UCSD-AML1 (cell line): ENCODE results near the gene CARNS1.
"Not testable (repeated sequence)": the region's sequence is repeated elsewhere in the genome, so short reads cannot be mapped to it uniquely, and the experiment has no call there.

Experiments used
- DNase-seq: peaks from one replicate; lab custom pipeline; 2025; ENCODE audit not compliant: unreplicated experiment; lab: John Stamatoyannopoulos, UW

CARNS1 gene

DNA sequence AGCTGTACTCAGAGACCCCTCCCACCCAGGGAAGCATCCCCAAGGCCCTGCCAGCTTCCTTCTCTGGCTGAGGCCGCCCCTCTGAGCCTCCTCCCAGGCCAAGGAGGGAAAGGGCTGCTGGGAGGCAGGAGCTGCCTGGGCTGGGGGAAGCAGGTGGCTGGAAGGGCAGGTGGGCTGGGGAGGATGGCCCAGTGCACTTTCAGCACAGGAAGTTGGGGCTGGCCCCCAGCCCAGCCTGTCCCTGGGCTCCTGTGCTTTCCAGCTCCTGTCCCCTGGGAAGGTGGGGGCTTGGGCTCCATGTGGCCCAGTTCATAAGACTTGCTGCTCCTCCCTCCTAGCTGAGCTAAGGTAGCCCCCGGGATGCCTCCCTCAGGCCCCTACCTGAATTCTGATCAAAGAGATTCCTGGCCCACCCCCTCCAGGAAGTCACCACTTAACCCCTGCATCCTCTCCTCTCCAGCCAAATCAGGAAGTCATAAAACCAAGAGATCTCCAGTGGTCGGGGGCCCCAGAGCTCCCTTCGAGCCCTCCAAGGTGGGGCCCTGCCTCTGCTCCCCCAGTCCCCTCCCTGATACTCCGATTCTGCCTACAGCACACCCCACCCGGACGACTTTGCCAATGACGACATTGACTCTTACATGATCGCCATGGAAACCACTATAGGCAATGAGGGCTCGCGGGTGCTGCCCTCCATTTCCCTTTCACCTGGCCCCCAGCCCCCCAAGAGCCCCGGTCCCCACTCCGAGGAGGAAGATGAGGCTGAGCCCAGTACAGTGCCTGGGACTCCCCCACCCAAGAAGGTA is 18.7 kb upstream of the CARNS1 start:
- DNase-seq: no peak

DNA sequence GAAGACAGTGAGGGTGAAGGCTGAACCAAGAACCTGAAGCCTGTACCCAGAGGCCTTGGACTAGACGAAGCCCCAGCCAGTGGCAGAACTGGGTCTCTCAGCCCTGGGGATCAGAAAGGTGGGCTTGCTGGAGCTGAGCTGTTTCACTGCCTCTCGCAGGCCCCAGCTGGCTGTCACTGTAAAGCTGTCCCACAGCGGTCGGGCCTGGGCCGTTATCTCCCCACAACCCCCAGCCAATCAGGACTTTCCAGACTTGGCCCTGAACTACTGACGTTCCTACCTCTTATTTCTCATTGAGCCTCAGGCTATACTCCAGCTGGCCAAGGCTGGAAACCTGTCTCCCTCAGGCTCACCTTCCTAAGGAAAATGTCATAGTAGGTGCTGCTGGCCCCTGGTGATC is 17.9 kb upstream of the CARNS1 start:
- no peak for DNase-seq

DNA sequence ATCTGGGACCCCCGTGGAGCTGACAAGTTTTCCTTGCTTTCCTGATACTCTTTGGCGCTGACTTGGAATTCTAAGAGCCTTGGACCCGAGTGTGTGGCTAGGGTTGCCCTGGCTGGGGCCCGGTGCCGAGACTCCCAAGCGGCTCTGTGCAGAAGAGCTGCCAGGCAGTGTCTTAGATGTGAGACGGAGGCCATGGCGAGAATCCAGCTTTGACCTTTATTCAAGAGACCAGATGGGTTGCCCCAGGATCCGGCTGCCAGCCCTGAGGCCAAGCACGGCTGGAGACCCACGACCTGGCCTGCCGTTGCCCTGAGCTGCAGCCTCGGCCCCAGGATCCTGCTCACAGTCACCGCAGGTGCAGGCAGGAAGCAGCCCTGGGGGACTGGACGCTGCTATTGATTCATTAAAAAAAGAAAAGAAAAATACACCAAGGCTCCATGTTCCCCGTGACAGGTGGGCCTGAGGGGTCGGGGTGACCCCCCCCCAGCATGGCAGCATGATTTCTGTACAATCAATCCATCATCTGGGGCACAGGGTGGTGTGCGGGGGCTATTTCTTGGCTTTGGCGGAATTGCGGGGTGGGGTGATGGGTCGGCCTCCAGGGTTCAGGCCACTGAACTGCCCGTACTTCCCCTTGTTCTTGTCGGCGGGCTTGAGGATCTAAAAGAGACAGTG is 17.4 kb upstream of the CARNS1 start:
- DNase-seq: no peak

DNA sequence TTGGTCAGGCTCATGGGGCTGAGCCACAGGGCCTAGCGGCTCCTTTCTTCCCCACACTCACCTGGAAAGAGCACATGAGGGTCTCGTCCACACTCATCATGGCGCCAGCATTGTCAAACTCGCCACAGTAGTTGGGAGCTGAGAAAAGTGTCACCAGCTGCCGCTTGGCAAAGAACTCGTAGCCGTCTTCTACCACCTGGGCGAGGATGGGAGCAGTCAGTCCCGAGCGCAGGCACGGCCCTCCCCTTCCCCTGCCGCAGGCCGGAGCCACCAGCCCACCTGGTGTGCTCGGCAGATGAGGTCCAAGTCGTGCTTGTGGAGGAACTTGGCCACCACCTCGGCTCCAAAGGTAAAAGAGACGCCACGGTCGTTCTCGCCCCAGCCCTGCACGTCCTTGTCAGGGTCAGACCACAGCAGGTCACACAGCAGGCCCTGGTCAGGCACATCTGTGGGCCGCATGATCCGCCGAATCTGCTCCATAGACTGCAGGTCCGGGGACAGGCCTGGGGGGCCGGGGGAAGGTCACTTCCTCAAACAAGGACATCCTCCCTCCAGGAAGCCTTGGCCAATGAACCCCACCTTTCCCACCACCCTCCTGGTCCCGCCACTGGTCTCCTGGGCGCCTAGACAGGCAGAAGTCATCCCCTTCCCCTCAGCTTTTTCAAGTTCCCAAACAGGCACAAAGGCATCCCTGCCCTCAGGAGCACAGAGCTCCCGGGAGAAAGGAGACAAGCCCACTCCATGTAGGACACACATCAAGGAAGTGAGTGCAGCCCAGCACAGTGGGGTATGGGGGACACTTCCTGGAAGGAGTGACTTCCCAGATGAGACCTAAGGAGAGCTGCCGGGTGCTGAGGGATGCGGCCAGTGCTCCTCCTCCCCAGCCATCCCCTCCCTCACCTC is 16.6 kb upstream of the CARNS1 start:
- no peak for DNase-seq

DNA sequence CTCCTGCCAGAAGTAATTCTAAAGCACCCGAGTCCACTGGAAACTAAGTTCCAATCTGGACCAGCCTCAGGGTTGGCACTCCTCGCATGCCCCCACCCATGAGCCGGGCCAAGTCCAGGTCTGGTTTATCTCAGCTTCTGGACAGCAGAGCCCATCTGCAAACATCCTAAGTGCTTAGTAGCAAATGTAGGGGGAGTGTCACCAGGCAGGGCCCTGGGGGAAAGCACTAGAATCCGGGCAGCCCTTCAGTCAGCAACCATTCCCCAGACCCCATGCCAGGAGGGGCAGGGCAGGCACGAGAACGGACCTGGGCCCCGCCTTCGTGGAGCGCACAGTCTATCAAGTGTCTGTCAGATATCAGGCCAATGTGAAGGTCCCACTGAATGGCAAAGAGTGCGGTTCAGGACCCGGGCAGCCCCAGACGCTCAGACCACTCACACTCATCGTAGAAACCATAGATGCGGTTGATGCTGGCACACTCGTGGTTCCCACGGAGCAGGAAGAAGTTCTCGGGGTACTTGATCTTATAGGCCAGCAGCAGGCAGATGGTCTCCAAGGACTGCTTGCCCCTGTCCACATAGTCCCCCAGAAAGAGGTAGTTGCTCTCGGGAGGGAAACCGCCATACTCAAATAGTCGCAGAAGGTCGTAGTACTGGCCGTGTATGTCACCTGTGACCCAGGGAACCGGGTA is 15.1 kb upstream of the CARNS1 start:
- DNase-seq: no peak

DNA sequence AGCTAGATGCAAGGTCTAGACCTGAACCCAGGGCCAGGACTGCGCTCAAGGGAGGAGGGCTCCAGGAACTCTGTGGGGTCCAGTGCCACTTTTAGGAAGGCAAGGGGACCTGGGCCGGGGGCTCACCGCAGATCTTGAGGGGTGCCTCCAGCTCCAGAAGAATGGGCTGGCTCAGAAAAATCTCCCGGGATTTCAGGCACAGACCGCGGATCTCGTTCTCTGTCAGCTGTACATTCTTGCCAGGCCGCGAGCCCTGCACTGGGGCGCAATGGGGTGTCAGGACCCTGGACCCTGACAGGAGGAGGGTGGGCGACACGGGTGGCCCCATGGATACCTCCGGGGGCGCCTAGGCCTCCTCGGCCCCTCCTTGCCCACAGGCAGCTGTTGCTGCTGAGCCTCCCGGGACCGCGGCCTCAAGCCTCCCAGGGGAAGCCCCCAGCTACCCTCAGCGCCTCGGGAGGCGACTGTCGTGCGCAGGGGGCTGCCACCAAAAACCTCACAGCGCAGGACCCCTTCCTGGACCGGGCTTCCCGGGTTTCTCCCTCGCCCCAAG is 14.5 kb upstream of the CARNS1 start:
- DNase-seq: no peak

DNA sequence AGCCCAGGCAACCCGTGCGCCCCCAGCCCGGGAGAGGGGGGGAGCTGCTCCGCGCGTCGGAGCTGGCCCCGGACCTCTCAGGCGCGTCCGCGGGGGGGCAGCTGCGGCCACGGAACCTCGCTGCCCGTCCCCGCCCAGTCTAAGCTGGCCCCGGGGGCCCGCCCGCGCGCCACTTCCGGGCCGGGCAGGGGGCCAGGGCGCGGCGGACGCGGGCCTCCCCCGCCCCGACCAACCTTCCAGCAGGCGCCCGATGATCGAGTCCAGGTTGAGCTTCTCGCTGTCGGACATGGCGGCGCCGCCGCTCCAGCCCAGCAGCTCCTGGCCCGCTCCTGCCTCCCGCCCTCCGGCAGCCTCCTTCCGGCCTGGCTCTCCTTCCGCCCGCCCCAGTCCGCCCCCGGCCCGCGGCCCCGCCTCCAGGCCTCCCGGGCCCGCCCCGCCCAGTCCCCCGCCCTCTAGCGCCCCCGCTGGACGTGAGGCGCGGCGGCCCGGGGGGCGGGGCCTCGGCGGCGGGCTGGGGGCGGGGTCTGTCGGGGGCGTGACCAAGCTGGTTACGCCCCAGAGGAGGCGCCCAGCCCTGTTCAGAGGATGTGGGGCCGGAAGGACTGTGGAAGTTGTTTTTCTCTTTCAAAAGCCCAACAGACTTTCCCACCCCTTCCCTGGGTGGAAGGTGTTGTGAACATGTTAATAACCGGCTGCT is 13.8 kb upstream of the CARNS1 start, which contains the start of gene PPP1CA:
PPP1CA (minus strand) TSS at position 364 of the 697 bp plus-strand sequence; CDS start at position 288, 76 bp downstream.
- peak; percentile 91 for DNase-seq

DNA sequence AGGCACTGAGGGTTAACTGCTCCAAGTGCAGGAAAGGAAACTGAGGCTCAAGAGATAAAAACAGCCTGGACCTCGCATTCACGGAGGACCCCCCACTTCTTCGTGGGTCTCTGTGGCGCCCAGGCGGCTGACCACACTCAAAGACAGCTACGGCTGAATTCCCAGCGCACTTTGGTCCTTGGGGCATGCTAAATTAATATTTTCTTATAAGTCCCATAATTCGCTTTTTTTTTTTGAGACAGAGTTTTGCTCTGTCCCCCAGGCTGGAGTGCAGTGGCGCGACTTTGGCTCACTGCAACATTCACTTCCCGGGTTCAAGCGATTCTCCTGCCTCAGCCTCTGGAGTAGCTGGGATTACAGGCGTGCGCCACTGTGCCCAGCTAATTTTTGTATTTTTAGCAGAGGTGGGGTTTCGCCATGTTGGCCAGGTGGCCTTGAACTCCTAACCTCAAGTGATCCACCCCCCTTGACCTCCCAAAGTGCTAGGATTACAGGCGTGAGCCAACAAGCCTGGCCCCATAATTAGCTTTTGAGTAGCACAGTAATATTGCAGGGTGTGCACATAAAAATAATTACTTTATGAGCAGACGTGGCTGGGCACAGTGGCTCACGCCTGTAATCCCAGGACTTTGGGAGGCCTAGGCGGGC is 13.2 kb upstream of the CARNS1 start:
- DNase-seq: not testable (repeated sequence)

DNA sequence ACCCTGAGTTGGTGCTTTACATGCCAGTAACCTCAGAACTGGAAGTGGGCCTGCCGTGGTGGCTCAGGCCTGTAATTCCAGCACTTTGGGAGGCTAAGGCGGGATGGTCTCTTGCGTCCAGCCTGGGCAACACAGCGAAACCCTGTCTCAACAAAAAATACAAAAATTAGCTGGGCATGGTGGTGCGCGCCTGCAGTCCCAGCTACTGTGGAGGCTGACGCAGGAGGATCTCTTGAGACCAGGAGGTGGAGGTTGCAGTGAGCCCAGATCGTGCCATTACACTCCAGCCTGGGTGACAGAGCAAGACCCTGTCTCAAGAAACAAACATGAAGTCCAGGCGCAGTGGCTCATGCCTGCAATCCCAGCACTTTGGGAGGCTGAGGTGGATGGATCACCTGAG is 12.4 kb upstream of the CARNS1 start:
- DNase-seq: not testable (repeated sequence)

DNA sequence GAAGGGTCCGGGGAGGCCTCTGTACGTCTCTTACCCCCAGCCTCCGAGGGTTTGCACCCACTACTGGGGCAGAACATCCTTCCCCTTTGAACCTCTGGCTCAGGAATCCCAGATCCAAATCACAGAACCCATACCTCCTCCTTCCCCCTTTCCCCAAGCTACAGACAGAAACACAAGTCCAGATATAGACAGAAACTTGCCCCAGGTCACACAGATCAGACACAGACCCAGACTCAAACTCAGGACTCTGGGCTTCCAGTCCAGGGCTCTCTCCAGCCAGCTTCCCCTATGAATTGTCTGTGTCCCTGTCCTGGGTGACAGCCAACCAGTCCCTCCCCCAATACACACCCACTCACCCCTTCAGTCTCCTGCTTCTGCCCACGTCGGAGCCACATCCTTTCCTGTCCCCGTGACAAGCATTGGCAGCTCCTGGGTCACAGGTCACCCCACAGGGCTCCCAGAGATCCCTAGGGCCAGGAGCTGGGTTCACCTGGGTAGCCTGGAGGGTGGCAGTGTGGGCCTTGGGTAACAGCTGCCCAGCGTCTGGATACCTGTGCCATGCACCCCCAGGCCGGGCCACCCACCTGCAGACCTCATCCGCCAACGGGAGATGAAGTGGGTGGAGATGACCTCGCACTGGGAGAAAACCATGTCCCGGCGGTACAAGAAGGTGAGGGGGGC is 10.8 kb upstream of the CARNS1 start:
- no peak for DNase-seq

DNA sequence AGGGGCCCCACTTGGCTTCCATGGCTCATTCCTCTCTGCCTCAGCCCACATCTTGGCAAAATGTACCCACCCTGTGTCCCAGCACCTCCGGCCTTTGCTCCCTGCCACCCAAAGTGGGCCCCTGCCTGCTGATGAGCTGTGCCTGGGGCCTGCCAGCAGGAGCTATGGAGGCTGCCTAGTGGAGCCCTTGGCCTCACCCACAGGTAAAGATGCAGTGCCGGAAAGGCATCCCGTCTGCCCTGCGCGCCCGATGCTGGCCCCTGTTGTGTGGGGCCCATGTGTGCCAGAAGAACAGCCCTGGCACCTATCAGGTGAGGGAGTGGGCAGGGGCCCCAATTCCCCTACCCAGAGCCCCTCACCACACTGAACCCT is 10.3 kb upstream of the CARNS1 start:
- DNase-seq: no peak

DNA sequence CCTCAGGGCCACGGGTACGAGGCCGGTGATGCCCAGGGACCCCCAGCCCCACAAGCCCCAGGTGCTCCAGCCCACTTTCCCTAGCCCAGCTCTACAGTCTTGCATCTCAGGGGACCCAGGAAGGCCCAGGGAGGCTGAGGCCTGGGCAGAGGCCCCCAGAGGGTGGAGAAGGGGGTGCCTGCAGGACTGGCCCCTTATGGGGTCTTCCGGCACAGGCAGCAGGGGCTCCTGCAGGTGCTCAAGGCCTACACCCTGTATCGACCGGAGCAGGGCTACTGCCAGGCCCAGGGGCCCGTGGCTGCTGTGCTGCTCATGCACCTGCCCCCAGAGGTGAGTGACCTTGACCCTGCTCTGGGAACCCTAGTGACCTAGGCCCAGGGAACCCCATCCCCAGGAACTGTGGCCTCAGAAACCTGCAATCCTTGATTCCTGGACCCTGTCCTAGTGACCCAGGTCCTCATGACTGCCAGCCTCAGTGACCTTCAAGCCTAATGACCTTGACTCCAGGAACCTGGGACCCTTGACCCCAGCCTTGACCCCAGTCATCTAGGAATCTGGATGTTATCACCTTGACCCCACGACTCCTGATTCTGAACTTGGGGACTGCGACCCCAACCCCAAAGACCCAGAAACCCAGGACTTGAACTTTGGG is 9.7 kb upstream of the CARNS1 start:
- no peak for DNase-seq

DNA sequence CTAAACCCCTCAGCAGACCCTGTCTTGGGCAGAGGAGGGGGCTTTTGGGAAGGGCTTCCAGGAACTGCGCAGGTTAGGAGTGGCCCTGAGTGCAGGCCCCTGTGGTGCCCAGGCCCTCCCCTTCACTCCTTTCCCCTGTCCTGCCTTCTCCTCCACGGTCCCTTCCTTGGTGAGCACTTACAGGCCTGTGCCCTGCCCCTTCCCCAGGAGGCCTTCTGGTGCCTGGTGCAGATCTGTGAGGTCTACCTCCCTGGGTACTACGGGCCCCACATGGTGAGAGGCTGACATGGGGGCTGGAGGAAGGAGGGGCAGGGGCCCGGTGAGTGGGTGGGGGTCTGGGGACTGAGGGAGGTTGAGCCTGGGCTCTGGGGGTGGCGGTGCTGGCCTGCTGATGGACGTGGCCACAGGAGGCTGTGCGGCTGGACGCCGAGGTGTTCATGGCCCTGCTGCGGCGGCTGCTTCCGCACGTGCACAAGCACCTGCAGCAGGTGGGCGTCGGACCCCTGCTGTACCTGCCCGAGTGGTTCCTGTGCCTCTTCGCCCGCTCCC is 9.0 kb upstream of the CARNS1 start:
- no peak for DNase-seq

DNA sequence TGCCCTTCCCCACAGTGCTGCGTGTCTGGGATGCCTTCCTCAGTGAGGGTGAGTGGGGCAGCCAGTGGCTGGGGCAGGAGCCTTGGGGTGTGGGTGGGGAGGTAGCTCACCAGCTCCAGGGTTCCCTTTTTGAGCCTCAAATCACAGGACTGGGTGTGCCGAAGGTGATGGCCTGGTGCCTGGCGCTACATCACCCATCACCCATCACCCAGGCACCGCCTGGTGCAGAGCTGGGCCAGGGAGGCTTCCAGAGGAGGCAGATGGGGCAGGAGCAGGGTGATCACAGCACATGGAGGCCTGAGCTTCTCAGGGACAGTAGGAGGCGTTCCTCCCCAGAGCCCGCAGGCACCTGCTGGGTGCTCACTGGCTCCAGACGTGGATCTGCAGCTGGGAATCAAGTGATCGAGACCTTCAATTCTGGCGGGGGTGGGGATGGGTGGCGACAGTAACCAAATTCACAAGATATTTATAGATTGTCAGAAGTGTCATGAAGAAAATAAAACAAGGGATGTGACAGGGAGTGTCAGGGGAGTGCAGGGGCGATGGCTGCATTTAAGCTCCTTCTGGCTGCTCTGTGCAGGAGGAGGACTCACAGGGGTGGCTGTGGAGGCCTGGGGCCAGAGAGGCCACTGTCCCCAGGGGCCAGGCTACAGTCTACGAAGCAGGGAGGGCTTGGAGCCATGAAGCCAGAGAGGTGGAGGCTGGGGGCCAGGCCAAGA is 8.3 kb upstream of the CARNS1 start:
- DNase-seq: no peak

DNA sequence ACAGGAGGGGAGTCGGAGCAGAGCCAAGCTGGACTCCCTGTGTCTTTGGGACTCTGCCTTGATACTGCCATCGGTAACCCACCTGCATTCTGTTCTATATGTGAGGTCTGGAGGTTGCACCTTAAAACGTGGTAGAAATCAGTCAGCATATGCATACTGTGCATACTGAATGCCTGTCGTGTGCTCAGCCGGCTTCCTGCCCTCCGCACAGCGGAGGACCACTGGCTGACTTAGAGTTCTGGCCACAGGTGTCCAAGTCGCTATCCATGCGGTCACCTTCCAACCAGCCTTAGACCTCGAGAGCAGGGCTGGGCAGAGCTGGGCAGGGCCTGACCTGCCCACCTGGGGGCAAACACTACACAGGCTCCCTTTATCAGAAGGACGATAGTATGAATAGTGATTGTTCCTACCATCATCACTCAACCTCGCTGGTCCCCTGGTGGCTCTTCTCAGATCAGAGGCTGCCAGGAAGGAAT is 7.8 kb upstream of the CARNS1 start:
- DNase-seq: no peak

DNA sequence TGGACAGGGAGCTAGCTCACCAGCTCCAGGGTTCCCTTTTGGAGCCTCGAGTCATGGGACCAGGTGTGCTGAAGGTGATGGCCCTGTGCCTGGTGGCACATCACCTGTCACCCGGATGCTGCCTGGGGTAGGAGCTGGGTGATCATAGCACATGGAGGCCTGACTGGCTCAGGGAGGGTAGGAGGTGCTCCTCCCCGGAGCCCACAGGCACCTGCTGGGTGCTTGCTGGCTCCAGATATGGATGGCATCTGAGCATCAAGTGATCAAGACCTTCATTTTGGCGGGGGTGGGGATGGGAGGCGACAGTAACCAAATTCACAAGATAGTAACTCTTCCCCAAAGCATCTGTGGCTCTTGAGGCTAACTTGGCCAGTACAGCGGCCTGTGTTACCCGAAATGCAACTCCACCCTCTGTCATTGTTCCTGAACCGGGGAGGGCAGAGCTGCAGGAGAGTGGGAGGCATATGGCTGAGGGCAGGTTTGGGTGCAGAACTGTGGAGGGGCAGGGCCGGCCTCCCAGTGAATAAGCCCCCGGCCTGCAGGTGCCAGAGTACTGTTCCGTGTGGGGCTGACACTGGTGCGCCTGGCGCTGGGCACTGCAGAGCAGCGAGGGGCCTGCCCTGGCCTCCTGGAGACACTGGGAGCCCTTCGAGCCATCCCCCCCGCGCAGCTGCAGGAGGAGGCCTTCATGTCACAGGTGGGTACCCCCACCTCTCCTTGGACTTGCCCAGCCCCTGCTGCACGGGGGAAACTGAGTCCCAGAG is 6.9 kb upstream of the CARNS1 start:
- DNase-seq: no peak

DNA sequence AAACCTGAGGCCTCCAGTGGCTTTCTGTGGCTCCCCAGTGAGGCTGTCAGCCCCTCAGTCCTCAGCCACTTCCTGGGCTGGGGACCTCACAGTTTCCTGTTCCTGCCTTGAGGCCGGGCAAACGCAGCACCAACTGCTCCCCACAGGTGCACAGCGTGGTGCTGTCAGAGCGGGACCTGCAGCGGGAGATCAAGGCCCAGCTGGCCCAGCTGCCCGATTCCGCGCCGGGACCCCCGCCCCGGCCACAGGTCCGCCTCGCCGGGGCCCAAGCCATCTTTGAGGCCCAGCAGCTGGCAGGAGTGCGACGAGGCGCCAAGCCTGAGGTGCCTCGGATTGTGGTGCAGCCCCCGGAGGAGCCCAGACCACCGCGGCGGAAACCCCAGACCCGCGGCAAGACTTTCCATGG is 6.2 kb upstream of the CARNS1 start:
- peak; percentile 72 for DNase-seq
